B cell (primary cell): ENCODE measurements around the gene RABL3. TPM values are rescaled to one million over a fixed set of nuclear protein-coding genes. Genes with fewer than 3 reads are reported as not detected.

ENCODE experiments used
- ATAC-seq: fragments of 200-7000 bp; cut with Tn5 transposase; one replicate; pipeline ENCODE4 v1.10.0; 2021; ENCODE audit warnings: low read depth, mild to moderate bottlenecking, moderate number of reproducible peaks, moderate library complexity
- CTCF ChIA-PET: fragments of 350-600 bp; sonication (Branson Sonifier 250); formaldehyde crosslinking; loops from one replicate; lab custom pipeline; 2021; ENCODE audit warnings: antibody characterized with exemption, inconsistent platforms; lab: Charles Lee
- POLR2A ChIA-PET: fragments of 350-600 bp; sonication (Branson Sonifier 250); formaldehyde crosslinking; loops from one replicate; lab custom pipeline; 2021; ENCODE audit warnings: antibody characterized with exemption; lab: Charles Lee
- DNase-seq: peaks from one replicate; pipeline ENCODE4 v3.0.0; 2013
- H2AFZ ChIP-seq: 2 replicates; pipeline ENCODE4 v1.6.1; 2012; ENCODE audit warnings: mild to moderate bottlenecking, low read depth, low read length; ENCODE audit not compliant: insufficient read depth, poor library complexity, severe bottlenecking
- H3K27ac ChIP-seq, 2 donors: 1 replicate in 1 of 2; 2 replicates in 1 of 2; pipeline ENCODE4 v1.5.1; 2012 to 2013; ENCODE audit warnings: low read length in 2 of 2, mild to moderate bottlenecking in 2 of 2, moderate library complexity in 1 of 2
- H3K27me3 ChIP-seq, 4 experiments: fragments of 200-600 bp in 1 of 4; sonication (generic) in 1 of 4; replicated peaks in 1 of 4; 1 replicate in 2 of 4; 2 replicates in 2 of 4; pipeline versions ENCODE4 v1.6.1 to v1.7.0; 2013 to 2016; ENCODE audit warnings: low read length in 3 of 4, mild to moderate bottlenecking in 2 of 4, mixed read lengths in 1 of 4, moderate library complexity in 1 of 4; ENCODE audit not compliant: insufficient read depth in 4 of 4, control insufficient read depth in 3 of 4; ENCODE audit errors: control extremely low read depth in 1 of 4
- H3K36me3 ChIP-seq, 2 experiments: replicated peaks in 1 of 2; 1 replicate in 1 of 2; 2 replicates in 1 of 2; pipeline versions ENCODE4 v1.6.1 to v1.7.1; 2013; ENCODE audit warnings: low read length in 1 of 2; ENCODE audit not compliant: insufficient read depth in 2 of 2, control insufficient read depth in 1 of 2; ENCODE audit errors: control extremely low read depth in 1 of 2, extremely low read depth in 1 of 2
- H3K4me1 ChIP-seq, 2 donors: fragments of 200-600 bp in 1 of 2; sonication (generic) in 1 of 2; 1 replicate in 1 of 2; 2 replicates in 1 of 2; pipeline versions ENCODE4 v1.5.1 to v1.6.1; 2013 to 2017; ENCODE audit warnings: low read length in 2 of 2; ENCODE audit not compliant: control insufficient read depth in 2 of 2, insufficient read depth in 2 of 2
- H3K4me2 ChIP-seq: replicated peaks from 2 replicates; pipeline ENCODE3; 2012; ENCODE audit warnings: mild to moderate bottlenecking, low read depth, low read length; ENCODE audit not compliant: poor library complexity, severe bottlenecking
- H3K4me3 ChIP-seq, 5 experiments: fragments of 200-600 bp in 1 of 5; sonication (generic) in 1 of 5; 1 replicate in 3 of 5; 2 replicates in 2 of 5; pipeline versions ENCODE4 v1.5.1 to v1.7.0; 2011 to 2016; ENCODE audit warnings: low read length in 4 of 5, mild to moderate bottlenecking in 4 of 5, low read depth in 2 of 5, control low read depth in 1 of 5, moderate library complexity in 1 of 5; ENCODE audit not compliant: insufficient read depth in 1 of 5; ENCODE audit errors: control extremely low read depth in 1 of 5, extremely low read depth in 1 of 5
- H3K79me2 ChIP-seq: fragments of 200-600 bp; sonication (generic); one replicate; pipeline ENCODE4 v1.6.0; 2016; ENCODE audit warnings: low read length; ENCODE audit not compliant: control insufficient read depth, insufficient read depth
- H3K9ac ChIP-seq: fragments of 200-600 bp; sonication (generic); 2 replicates; pipeline ENCODE4 v1.6.1; 2017; ENCODE audit warnings: mild to moderate bottlenecking, low read length, moderate library complexity
- H3K9me3 ChIP-seq, 3 donors: one replicate each; pipeline versions ENCODE4 v1.6.1 to v1.7.1; 2013; ENCODE audit warnings: low read length in 2 of 3; ENCODE audit not compliant: control insufficient read depth in 2 of 3, insufficient read depth in 1 of 3; ENCODE audit errors: control extremely low read depth in 1 of 3
- H4K20me1 ChIP-seq: 2 replicates; pipeline ENCODE4 v1.6.0; 2012; ENCODE audit warnings: mild to moderate bottlenecking, low read length; ENCODE audit not compliant: insufficient read depth, control insufficient read depth, poor library complexity, severe bottlenecking
- H3K27ac Mint-ChIP-seq: one replicate; pipeline ENCODE4 v1.8.0; 2021; ENCODE audit warnings: mixed read lengths
- H3K27me3 Mint-ChIP-seq: one replicate; pipeline ENCODE4 v1.8.0; 2021; ENCODE audit warnings: mixed read lengths
- H3K4me1 Mint-ChIP-seq: one replicate; pipeline ENCODE4 v1.8.0; 2021; ENCODE audit warnings: mixed read lengths
- H3K4me3 Mint-ChIP-seq: one replicate; pipeline ENCODE4 v1.8.0; 2021; ENCODE audit warnings: mixed read lengths
- H3K9me3 Mint-ChIP-seq: one replicate; pipeline ENCODE4 v1.8.0; 2022; ENCODE audit warnings: mixed read lengths; ENCODE audit not compliant: insufficient read depth
- CTCF ChIP-seq: fragments of 200-600 bp; IDR thresholded peaks from one replicate; pipeline ENCODE4 v1.8.0; 2022; ENCODE audit warnings: antibody characterized with exemption, mild to moderate bottlenecking
- EZH2 ChIP-seq: IDR thresholded peaks from 2 replicates; pipeline ENCODE4 v1.6.1; 2012; ENCODE audit warnings: borderline replicate concordance, low read depth, mild to moderate bottlenecking, moderate library complexity, low read length; ENCODE audit not compliant: insufficient read depth, poor library complexity, severe bottlenecking
- WGBS: methylation state at CpG from one replicate; pipeline ENCODE4 v1.1.5; 2013; ENCODE audit warnings: missing lambda C conversion rate; ENCODE audit not compliant: insufficient coverage; 5-methylcytosine and 5-hydroxymethylcytosine counted together
- intact Hi-C: fragments of 100-400 bp; cut with micrococcal nuclease; formaldehyde crosslinking; loops from one replicate; pipeline ENCODE4 v1.10.0; 2022
- polyA minus RNA-seq: library from RNA; depleted of rRNA, polyadenylated mRNA; stranded (reverse); fragments of >200 nt; gene quantifications from 2 replicates; pipeline ENCODE4 v1.2.3, GENCODE V29; 2012
- polyA plus RNA-seq: library from polyadenylated mRNA; depleted of rRNA; stranded (reverse); fragments of >200 nt; gene quantifications from 2 replicates; pipeline ENCODE4 v1.2.3, GENCODE V29; 2012
- total RNA-seq, 2 donors: library from RNA; stranded (reverse); fragments of 120-200 nt in 1 of 2; gene quantifications; 1 replicate in 1 of 2; 2 replicates in 1 of 2; pipeline versions ENCODE4 v1.2.3 to v1.2.4, GENCODE V29; 2013 to 2022

The RABL3 gene
- total RNA-seq: 18.8 and 19.5 TPM in 2 replicates
- total RNA-seq (2013): 14.5 TPM
- polyA plus RNA-seq: 2.5 and 3.1 TPM in 2 replicates
- polyA minus RNA-seq: 6.3 and 6.8 TPM in 2 replicates

GRCh38 chr3:120742198-120742848 lies at the start of gene RABL3, which contains the start of gene GTF2E1:
Gene RABL3, minus strand, starts transcription at chr3:120742516. Its CDS starts 9 bp downstream, at chr3:120742507.
Gene GTF2E1, plus strand, starts transcription at chr3:120742744. Its CDS starts 7,809 bp downstream, at chr3:120750553.
- H2AFZ ChIP-seq: peak within 1 kb of the TSS; percentile 88
- whole genome bisulfite sequencing: under 1% methylated on average over 36 of the region's 39 CpGs

More at GRCh38 chr3:120742198-120742848, at the start of gene RABL3, which contains the start of gene GTF2E1:
- Histone ChIP-seq H3K79me2 (peaks cover 54% of the 10 kb centered on the region), H3K4me3 (peak within 1 kb of the TSS; percentile 78 to 98 (median 94)), H3K27me3 (no peaks in the 10 kb centered on the region), H3K9ac (peak within 1 kb of the TSS; percentile 99), H4K20me1 (peaks cover 8% of the 10 kb centered on the region), H3K36me3 (peaks cover 0 to 4% of the 10 kb centered on the region in 2 experiments), H3K4me2 (peak within 1 kb of the TSS; percentile 76), H3K27ac (peak within 1 kb of the TSS; percentile 99 to 100), H3K9me3 (no peaks in the 10 kb centered on the region), H3K4me1 (peaks cover 12 to 15% of the 10 kb centered on the region in 2 donors)
- H3K27ac Mint-ChIP-seq: peak within 1 kb of the TSS; percentile 96
- H3K4me3 Mint-ChIP-seq: peak within 1 kb of the TSS; percentile 95
- intact Hi-C loops: loop anchor here (1.0 to 5.0 kb wide), 8 partner anchors 24 to 1502 kb away; partner anchors contain the start of genes B4GALT4, CFAP91, COX17 and LRRC58
- ChIA-PET CTCF (interaction anchor here (1.4 kb wide), 1 partner anchor 37 kb away, joined by 4 read pairs; no protein-coding TSS in a partner anchor), POLR2A (interaction anchor here (0.8 to 1.3 kb wide), 2 partner anchors 146 to 647 kb away, joined by 3 to 4 read pairs; partner anchors contain the start of gene NDUFB4)
- ATAC-seq: peak; percentile 96
- no peaks in the 10 kb centered on the region for H3K9me3 Mint-ChIP-seq
- H3K27me3 Mint-ChIP-seq: no peaks in the 10 kb centered on the region
- TF ChIP-seq CTCF: no peak
- TF ChIP-seq EZH2: no peak
- peak; percentile 98 for DNase-seq
- H3K4me1 Mint-ChIP-seq: peaks cover 29% of the 10 kb centered on the region
